ENCODE results near the gene FUZ.

The FUZ gene

DNA sequence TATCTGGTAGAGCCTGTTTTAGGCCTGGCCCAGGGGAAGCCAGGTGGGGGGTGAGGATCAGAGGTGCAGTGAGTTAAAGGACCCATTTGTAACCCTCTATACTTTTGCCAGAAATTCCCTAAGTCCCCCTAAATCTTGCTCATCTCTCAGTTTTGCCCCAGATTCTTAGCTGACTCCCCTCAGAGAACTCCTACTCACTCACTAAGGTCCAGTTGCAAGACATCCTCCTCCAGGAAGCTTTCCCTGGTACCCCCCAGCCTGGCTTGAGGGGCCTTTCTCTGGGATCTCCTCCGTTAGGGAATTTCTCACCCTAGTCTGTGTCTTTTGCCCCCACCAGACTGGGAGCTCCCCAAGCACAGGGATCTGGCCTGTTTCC is 51.9 kb downstream of the FUZ start:
- Mint-ChIP-seq H3K27ac (no peak overlapping the region), H3K4me3 (no peak overlapping the region), H3K36me3 (ENCODE audit: low read depth) (no peaks in the 10 kb centered on the region), H3K27me3 (no peaks in the 10 kb centered on the region), H3K9me3 (no peaks in the 10 kb centered on the region), H3K4me1 (peaks cover 6% of the 10 kb centered on the region)
- no peak for DNase-seq
- ATAC-seq = no peak

DNA sequence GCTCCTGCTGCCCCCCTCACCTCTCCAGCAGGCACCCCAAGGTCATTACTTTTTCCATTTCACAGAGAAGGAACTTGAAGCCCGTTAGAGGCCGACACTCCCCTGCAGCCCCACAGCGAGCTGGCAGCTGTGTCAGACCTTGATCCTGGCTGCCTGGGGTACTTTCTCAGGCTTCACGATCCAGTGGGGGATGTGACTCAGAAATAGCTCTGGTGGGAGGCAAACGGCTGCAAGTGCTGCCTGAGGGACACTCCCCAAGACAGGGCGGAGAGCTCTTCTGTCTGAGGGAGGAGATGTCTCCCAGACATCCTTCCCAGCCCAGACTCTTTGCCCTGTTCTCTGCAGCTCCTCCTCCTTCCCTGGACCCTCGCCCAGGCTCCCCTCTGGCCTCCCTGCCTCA is 54.8 kb downstream of the FUZ start:
- H3K4me1 Mint-ChIP-seq = no peaks in the 10 kb centered on the region
- H3K4me3 Mint-ChIP-seq = no peak overlapping the region
- H3K36me3 Mint-ChIP-seq (ENCODE audit: low read depth) = no peaks in the 10 kb centered on the region
- H3K27me3 Mint-ChIP-seq = no peaks in the 10 kb centered on the region
- ATAC-seq (no peak), DNase-seq (no peak)
- H3K9me3 Mint-ChIP-seq = no peaks in the 10 kb centered on the region
- H3K27ac Mint-ChIP-seq = no peak overlapping the region

All from activated naive CD8-positive, alpha-beta T cell treated with anti-CD3 and anti-CD28 coated beads, Interleukin-2, amount 50 U/mL, for 24 hours (primary cell).